Measurements from ENCODE around the gene GPX7.

DNA sequence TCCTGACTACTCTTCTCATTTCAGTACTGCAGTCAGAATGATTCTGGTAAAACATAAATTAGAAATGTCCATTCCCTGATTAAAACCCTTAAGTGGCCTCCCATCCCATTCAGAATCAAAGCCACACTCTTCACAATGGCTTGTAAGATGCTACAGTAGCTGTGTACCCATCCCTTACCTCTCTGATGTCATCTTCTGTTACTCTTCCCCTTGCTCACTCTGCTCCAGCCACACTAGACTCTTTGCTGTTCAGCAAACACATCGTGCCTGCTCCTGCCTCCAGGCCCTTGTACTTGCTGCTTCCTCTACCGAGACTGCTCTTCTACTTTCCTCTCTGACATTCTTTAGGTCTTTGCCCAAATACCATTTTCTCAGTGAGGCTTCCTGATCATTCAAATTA is 4.3 kb upstream of the GPX7 start:
- TF ChIP-seq, protein P1, sequence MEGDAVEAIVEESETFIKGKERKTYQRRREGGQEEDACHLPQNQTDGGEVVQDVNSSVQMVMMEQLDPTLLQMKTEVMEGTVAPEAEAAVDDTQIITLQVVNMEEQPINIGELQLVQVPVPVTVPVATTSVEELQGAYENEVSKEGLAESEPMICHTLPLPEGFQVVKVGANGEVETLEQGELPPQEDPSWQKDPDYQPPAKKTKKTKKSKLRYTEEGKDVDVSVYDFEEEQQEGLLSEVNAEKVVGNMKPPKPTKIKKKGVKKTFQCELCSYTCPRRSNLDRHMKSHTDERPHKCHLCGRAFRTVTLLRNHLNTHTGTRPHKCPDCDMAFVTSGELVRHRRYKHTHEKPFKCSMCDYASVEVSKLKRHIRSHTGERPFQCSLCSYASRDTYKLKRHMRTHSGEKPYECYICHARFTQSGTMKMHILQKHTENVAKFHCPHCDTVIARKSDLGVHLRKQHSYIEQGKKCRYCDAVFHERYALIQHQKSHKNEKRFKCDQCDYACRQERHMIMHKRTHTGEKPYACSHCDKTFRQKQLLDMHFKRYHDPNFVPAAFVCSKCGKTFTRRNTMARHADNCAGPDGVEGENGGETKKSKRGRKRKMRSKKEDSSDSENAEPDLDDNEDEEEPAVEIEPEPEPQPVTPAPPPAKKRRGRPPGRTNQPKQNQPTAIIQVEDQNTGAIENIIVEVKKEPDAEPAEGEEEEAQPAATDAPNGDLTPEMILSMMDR (IDR thresholded peaks at IDR 0.05), result no peak
- no peak for TF ChIP-seq POLR2A (IDR thresholded peaks at IDR 0.05)

All from breast epithelium (tissue), 3 donors.